A549 treated with ZK216348 at 1 μM for 4 hours (cell line): ENCODE measurements around the gene MMGT1. TPM values are rescaled to one million over a fixed set of nuclear protein-coding genes. Genes with fewer than 3 reads are reported as not detected.

Source experiments
- total RNA-seq: library from RNA; stranded (reverse); fragments of 200-300 nt; extraction: Qiagen RNA extraction; gene quantifications from 5 replicates; pipeline ENCODE4 v1.2.3, GENCODE V29; 2022; ENCODE audit warnings: low read depth

The MMGT1 gene
- total RNA-seq, result 8.7 to 19.3 TPM (median 17.5 TPM) in 5 replicates

DNA sequence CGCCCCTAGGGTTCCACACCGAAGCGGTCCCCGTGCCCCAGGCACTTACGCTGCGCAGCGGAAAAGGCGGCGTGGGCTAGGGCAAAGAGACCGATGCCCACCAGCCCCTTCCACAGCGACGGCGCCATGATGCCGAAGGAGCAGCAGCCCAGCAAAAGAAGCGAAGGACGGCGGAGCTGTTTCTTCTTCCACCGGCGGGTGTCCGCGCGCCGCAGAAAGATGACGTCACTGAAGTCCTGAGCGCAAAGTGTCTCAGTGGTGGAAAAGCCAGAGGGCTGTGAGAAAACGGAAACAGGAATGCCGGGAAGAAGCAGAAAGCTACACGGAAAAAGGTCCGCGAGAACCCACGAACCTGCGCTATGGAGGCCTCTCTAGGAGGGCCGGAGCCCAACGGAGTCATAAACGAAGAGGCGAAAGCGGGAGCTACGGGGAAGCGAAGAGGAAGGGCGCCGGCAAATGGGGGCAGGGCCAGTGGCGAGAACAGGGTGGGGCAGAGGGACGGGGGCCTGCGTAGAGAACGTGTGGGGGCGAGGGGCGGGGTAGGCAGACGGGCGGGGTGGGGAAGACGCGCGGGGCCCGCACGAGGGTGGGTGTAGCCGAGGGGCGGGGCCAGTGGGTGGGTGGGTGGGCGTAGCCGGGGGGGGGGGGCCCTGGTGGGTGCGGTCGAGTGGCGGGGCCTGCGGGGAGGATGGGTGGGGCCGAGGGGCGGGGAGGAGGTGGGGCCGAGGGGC, at the start of gene MMGT1:
MMGT1 (minus strand) TSS at position 441 of the 731 bp plus-strand sequence; CDS start at position 128, 313 bp downstream.

DNA sequence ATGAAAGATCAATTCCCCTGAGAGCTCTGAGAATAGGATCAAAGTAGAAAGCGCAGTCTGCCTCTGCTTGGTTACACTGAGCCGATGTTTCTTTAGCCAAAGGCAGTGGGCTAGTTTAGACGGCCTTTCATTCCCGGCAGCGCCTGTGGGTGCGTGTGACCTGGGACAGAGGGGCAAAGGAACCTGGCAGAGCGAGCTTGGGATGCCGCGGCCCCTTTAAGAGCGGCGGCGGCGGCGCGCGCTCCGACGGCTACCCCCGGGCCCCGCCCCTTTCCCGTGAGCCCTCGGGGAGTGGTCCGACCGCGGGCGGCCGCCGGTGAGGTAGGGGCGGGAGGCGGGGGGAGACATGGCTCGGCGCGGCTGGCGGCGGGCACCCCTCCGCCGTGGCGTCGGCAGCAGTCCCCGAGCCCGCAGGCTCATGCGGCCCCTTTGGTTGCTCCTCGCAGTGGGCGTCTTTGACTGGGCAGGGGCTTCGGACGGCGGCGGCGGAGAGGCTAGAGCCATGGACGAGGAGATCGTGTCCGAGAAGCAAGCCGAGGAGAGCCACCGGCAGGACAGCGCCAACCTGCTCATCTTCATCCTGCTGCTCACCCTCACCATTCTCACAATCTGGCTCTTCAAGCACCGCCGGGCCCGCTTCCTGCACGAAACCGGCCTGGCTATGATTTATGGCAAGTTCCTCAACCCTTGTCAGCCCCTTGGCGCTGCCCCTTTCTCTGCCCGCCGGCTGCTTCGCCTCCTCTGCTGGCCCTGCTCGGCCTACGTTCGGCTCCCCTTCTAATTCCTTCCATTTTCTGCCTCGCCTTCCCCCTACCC, 11.6 kb upstream of the MMGT1 start, which contains the start of gene SLC9A6:
SLC9A6 (plus strand) TSS at position 279 of the 816 bp plus-strand sequence; CDS start at position 503, 224 bp downstream.

Other genes with a start within 250 kb of the MMGT1 start
- gene CT45A3, start 205.8 kb downstream of the MMGT1 start, total RNA-seq, result not detected in 5 replicates
- gene CT45A5, start 188.5 kb downstream of the MMGT1 start, total RNA-seq, result not detected in 5 replicates
- not detected in 5 replicates for gene CT45A6, start 171.2 kb downstream of the MMGT1 start, total RNA-seq
- gene CT45A2, start 154.0 kb downstream of the MMGT1 start, total RNA-seq, result not detected in 5 replicates
- not detected in 5 replicates for gene CT45A7, start 136.7 kb downstream of the MMGT1 start, total RNA-seq
- not detected in 5 replicates for gene CT45A8, start 119.5 kb downstream of the MMGT1 start, total RNA-seq
- gene CT45A9, start 102.2 kb downstream of the MMGT1 start, total RNA-seq, result not detected in 5 replicates
- 0.33 TPM in 1 of 5 replicates, not detected in the others for gene CT45A10, start 80.5 kb downstream of the MMGT1 start, total RNA-seq
- 0.05 TPM in 1 of 5 replicates, not detected in the others for gene SAGE1, start 80.3 kb downstream of the MMGT1 start, total RNA-seq
- 6.1 to 10.7 TPM (median 8.2 TPM) in 5 replicates for gene SLC9A6, start 11.4 kb upstream of the MMGT1 start, total RNA-seq
- gene FHL1, start 173.5 kb upstream of the MMGT1 start, total RNA-seq, result 20.4 to 26.7 TPM (median 23.4 TPM) in 5 replicates